ENCODE measurements around the gene EPG5. TPM values are rescaled to one million over a fixed set of nuclear protein-coding genes. Genes with fewer than 3 reads are reported as not detected.

EPG5 gene
- total and polyA plus RNA-seq, 3 donors from 2014 or later: 19.0 to 66.4 (median 55.7) TPM

GRCh38 chr18:45801416-45802004 lies 165.6 kb downstream of the EPG5 start:
- H3K9me3 ChIP-seq: no peaks in the 10 kb centered on the region
- H3K4me1 ChIP-seq: no peaks in the 10 kb centered on the region
- H3K27ac ChIP-seq: no peak overlapping the region
- H3K27me3 ChIP-seq: no peaks in the 10 kb centered on the region
- no peak for TF ChIP-seq POLR2A (IDR thresholded peaks at IDR 0.05)
- no peak for TF ChIP-seq CTCF (IDR thresholded peaks at IDR 0.05)
- no peaks in the 10 kb centered on the region for H3K36me3 ChIP-seq (ENCODE audit: low read depth, missing control alignments)
- intact Hi-C loops (cut with DNase I; ENCODE audit: low total_unique reads): no loop called here
- no peak for DNase-seq
- H3K4me3 ChIP-seq: no peak overlapping the region
- 91% methylated on average over 1 of the region's 1 CpG; no CpG with 5 or more reads in 1 of the 2 donors for WGBS, 2 donors

Small RNA genes within 50 kb of the gene (small RNA-seq; reads per million reads assigned to genes)
- gene RN7SKP26: 0 reads per million in 2 donors

Other genes starting within 250 kb of the EPG5 start
- gene SLC14A1, start 243.1 kb downstream of the EPG5 start, total RNA-seq: under 1 TPM in 1 of 2 donors, not detected in 1; 0.50 TPM
- 0.73 TPM for gene SLC14A1, start 243.1 kb downstream of the EPG5 start, polyA plus RNA-seq (ENCODE audit: insufficient read depth, low read depth, low replicate concordance)
- under 1 TPM in 1 of 2 donors, not detected in 1; 0.19 TPM for gene SIGLEC15, start 141.7 kb downstream of the EPG5 start, total RNA-seq
- 0.20 TPM for gene SIGLEC15, start 141.7 kb downstream of the EPG5 start, polyA plus RNA-seq (ENCODE audit: insufficient read depth, low read depth, low replicate concordance)
- gene PSTPIP2, start 104.9 kb upstream of the EPG5 start, total RNA-seq: 1 to 10 TPM; 3.5 to 5.0 TPM
- 2.5 TPM for gene PSTPIP2, start 104.9 kb upstream of the EPG5 start, polyA plus RNA-seq (ENCODE audit: insufficient read depth, low read depth, low replicate concordance)
- 100 to 1,000 TPM; 479 to 592 TPM for gene ATP5F1A, start 131.0 kb upstream of the EPG5 start, total RNA-seq
- 430 TPM for gene ATP5F1A, start 131.0 kb upstream of the EPG5 start, polyA plus RNA-seq (ENCODE audit: insufficient read depth, low read depth, low replicate concordance)
- gene HAUS1, start 137.1 kb upstream of the EPG5 start, total RNA-seq: 10 to 100 TPM; 20.5 to 31.1 TPM
- gene HAUS1, start 137.1 kb upstream of the EPG5 start, polyA plus RNA-seq (ENCODE audit: insufficient read depth, low read depth, low replicate concordance): 25.0 TPM